DMS53 treated with DMSO at 0.1 percent for 48 hours (cell line): ENCODE results near the gene THSD7A.

Source experiments
- DNase-seq: peaks from one replicate; lab custom pipeline; 2025; ENCODE audit not compliant: unreplicated experiment; lab: John Stamatoyannopoulos, UW

The THSD7A gene

GRCh38 chr7:11817111-11817740 lies 14.8 kb downstream of the THSD7A start:
- DNase-seq = no peak

GRCh38 chr7:11811709-11812108 lies 20.3 kb downstream of the THSD7A start:
- DNase-seq = no peak

GRCh38 chr7:11810043-11810625 lies 21.9 kb downstream of the THSD7A start:
- DNase-seq = no peak

- no peak for DNase-seq
Measured at GRCh38 chr7:11807000-11807399, 25.0 kb downstream of the THSD7A start.

GRCh38 chr7:11804621-11805020 lies 27.4 kb downstream of the THSD7A start:
- DNase-seq = no peak

GRCh38 chr7:11795231-11795630 lies 36.8 kb downstream of the THSD7A start:
- no peak for DNase-seq

GRCh38 chr7:11792166-11792565 lies 39.8 kb downstream of the THSD7A start:
- DNase-seq = no peak

GRCh38 chr7:11788568-11788967 lies 43.4 kb downstream of the THSD7A start:
- no peak for DNase-seq

GRCh38 chr7:11787534-11787933 lies 44.5 kb downstream of the THSD7A start:
- DNase-seq = no peak

- no peak for DNase-seq
Measured at GRCh38 chr7:11786186-11786585, 45.8 kb downstream of the THSD7A start.

- DNase-seq = no peak
Measured at GRCh38 chr7:11784769-11785536, 47.0 kb downstream of the THSD7A start.

GRCh38 chr7:11779864-11780674 lies 51.9 kb downstream of the THSD7A start:
- no peak for DNase-seq

- DNase-seq = no peak
Measured at GRCh38 chr7:11776039-11776438, 56.0 kb downstream of the THSD7A start.

- no peak for DNase-seq
Measured at GRCh38 chr7:11775401-11775800, 56.6 kb downstream of the THSD7A start.

- DNase-seq = no peak
Measured at GRCh38 chr7:11768263-11768662, 63.7 kb downstream of the THSD7A start.

GRCh38 chr7:11767148-11767547 lies 64.8 kb downstream of the THSD7A start:
- no peak for DNase-seq

- peak; percentile 12 for DNase-seq
Measured at GRCh38 chr7:11760372-11760771, 71.6 kb downstream of the THSD7A start.

GRCh38 chr7:11758627-11759111 lies 73.3 kb downstream of the THSD7A start:
- DNase-seq = no peak

- DNase-seq = no peak
Measured at GRCh38 chr7:11757153-11757552, 74.8 kb downstream of the THSD7A start.

GRCh38 chr7:11754933-11755332 lies 77.1 kb downstream of the THSD7A start:
- DNase-seq = no peak

- DNase-seq = no peak
Measured at GRCh38 chr7:11754123-11754522, 77.9 kb downstream of the THSD7A start.
